Measurements from ENCODE around the gene STX4.

The STX4 gene

DNA sequence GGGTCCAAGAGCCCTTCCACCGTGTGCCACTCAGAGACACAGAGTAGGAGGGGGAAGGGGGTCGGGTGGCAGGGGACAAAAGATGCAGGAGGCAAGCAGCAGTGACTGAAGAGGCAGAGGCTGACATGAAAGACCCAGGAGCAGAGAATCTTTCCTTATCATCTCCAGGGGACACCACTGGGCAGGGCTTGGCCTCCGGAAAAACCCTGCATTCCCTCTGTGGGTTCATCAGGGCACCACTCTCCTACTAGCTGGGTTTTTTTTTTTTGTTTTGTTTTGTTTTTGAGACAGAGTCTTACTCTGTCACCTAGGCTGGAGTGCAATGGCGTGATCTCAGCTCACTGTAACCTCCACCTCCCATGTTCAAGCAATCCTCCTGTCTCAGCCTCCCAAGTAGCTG is 2.1 kb upstream of the STX4 start:
- TF ChIP-seq ZFX (IDR thresholded peaks at IDR 0.05), result no peak
- TF ChIP-seq, protein P1, sequence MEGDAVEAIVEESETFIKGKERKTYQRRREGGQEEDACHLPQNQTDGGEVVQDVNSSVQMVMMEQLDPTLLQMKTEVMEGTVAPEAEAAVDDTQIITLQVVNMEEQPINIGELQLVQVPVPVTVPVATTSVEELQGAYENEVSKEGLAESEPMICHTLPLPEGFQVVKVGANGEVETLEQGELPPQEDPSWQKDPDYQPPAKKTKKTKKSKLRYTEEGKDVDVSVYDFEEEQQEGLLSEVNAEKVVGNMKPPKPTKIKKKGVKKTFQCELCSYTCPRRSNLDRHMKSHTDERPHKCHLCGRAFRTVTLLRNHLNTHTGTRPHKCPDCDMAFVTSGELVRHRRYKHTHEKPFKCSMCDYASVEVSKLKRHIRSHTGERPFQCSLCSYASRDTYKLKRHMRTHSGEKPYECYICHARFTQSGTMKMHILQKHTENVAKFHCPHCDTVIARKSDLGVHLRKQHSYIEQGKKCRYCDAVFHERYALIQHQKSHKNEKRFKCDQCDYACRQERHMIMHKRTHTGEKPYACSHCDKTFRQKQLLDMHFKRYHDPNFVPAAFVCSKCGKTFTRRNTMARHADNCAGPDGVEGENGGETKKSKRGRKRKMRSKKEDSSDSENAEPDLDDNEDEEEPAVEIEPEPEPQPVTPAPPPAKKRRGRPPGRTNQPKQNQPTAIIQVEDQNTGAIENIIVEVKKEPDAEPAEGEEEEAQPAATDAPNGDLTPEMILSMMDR (conservative IDR thresholded peaks at IDR 0.05), result no peak
- H3K27ac ChIP-seq, result no peak overlapping the region

DNA sequence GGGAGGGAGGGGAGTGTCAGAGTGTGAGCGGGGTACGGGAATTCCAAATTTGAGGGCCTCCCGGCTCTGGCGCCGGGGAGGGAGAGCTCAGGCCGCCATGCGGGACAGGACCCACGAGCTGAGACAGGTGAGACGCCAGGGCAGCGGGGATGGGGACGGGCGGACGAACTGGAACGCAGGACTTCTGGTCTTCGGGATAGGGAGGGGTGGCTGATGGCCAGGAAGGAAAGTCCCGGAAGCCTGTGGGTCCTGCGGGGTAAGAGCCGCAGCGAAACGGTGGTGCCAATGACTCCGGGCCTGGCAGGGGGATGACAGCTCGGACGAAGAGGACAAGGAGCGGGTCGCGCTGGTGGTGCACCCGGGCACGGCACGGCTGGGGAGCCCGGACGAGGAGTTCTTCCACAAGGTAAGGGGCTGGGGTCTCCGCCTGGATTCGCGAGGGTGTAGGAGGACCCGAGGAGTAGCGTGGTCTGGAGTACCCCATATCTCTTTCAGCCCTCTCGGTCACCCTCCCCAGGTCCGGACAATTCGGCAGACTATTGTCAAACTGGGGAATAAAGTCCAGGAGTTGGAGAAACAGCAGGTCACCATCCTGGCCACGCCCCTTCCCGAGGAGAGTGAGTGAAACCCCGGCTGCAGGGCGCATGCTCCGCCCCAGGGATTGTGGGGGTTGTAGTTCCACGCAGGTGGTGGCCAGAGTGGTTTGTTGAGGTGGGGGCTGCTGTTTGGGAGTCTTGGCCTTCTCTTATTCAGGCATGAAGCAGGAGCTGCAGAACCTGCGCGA is 543 bp downstream of the STX4 start:
- peak overlapping the region; percentile 83 for H3K27ac ChIP-seq
- TF ChIP-seq ZFX (IDR thresholded peaks at IDR 0.05), result no peak
- TF ChIP-seq, protein P1 (conservative IDR thresholded peaks at IDR 0.05), result no peak

DNA sequence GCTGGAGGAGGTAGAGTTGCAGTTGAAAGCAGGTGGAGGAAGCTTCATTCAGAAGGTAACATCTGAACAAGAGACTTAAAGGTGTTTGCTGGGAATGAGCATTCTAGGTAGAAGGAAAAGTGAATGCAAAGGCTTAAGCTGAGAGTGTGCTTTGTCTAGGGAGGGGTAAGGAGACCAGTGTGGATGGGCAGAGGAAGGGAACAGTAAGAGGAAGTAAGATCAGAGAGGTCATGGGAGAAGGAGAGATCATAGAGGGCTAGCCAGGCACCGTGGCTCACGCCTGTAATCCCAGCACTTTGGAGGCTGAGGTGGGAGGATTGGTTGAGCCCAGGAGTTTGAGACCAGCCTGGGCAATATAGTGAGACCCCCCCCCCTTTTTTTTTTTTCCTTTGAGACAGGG is 3.3 kb downstream of the STX4 start:
- H3K27ac ChIP-seq, result no peak overlapping the region
- TF ChIP-seq ZFX (IDR thresholded peaks at IDR 0.05), result no peak
- TF ChIP-seq, protein P1 (conservative IDR thresholded peaks at IDR 0.05), result no peak

DNA sequence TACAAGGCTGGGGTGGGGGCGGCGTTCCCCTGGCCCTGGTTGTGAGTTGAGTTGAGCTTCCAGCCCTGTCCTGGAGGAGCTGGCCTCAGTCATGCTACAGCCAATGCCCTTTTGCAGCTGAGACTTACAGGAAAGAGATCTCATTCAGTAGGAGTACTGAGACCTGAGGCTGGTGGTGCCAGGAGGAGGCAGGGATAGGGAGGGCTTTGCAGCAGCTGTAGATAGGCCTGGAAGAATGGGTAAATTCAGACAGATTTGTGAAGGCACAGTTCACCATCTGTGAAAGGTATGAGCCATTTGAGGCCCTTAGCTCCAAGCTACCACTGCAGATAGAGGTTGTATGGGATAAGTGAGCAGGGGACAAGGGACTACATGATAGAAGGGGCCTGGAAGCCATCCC is 5.6 kb downstream of the STX4 start:
- TF ChIP-seq, protein P1 (conservative IDR thresholded peaks at IDR 0.05), result no peak
- no peak for TF ChIP-seq ZFX (IDR thresholded peaks at IDR 0.05)
- no peak overlapping the region for H3K27ac ChIP-seq

DNA sequence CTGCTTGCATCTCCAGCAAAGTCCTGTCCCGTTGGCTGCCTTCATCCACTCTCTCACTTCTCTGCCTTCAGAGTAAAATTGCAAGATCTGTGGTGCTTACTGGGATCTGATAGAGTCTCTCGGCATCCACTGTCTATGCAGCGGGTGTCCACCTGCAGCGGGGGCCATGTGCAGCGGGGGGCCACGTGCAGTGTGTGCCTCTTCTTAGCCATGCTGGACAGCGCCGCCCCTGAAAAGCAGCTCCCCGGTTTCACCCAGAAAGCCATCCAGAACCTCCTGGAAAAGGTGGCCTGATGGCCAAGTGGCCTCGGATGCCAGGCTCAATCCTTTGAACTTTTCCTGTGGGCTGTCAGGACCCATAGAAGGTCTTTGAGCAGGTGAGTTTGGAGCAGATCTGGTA is 9.5 kb downstream of the STX4 start:
- TF ChIP-seq, protein P1 (conservative IDR thresholded peaks at IDR 0.05), result no peak
- no peak for TF ChIP-seq ZFX (IDR thresholded peaks at IDR 0.05)
- no peak overlapping the region for H3K27ac ChIP-seq

DNA sequence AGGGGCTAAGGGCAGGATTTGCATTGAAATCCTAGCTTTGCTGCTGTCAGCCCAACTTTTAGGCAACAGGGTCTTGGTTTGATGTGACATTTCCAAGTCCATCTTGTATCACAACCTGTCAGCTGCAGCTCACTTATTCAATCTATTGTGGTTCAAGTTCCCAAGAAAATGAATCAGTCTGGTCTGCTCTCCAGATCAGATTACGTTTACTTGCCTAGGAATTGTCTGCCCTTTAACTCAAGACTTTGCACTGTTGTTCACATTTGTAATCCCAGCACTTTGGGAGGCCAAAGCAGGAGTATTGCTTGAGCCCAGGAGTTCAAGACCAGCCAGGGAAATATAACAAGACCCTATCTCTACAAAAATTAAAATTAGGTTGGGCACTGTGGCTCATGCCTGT is 10.0 kb downstream of the STX4 start:
- no peak overlapping the region for H3K27ac ChIP-seq
- no peak for TF ChIP-seq ZFX (IDR thresholded peaks at IDR 0.05)
- TF ChIP-seq, protein P1 (conservative IDR thresholded peaks at IDR 0.05), result no peak

DNA sequence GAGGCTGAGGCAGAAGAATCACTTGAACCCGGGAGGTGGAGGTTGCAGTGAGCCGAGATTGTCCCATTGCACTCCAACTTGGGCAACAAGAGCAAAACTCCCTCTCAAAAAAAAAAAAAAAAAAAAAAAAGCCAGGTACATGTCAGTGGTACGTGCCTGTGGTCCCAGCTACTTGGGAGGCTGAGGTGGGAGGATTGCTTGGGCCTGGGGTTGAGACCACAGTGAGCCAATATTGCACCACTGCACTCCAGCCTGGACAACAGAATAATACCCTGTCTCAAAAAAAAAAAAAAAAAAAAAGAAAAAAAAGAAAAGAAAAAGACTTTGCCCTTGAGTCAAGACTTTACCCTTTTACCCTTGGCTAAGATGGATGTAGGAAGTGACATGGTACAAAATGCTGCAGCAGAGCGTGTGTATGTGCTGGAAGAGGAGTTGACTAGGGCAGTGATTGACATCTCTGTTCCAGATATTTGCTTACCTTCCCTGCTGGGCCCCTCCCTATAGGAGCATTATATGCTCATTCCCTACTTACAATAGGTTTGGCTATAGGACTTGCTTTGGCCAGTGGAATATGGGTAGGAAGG is 10.6 kb downstream of the STX4 start:
- no peak for TF ChIP-seq ZFX (IDR thresholded peaks at IDR 0.05)
- TF ChIP-seq, protein P1 (conservative IDR thresholded peaks at IDR 0.05), result no peak

More for the DNA sequence above, 10.6 kb downstream of the STX4 start:
- H3K27ac ChIP-seq, result no peak overlapping the region
